HCT116 (cell line): Measurements from ENCODE around the gene GDF10. TPM values are rescaled to one million over a fixed set of nuclear protein-coding genes. Genes with fewer than 3 reads are reported as not detected.

Experiments
- ATAC-seq: fragments of 200-7000 bp; cut with Tn5 transposase; 2 replicates; pipeline ENCODE4 v1.9.1; 2020; ENCODE audit warnings: mild to moderate bottlenecking, moderate library complexity
- BruUV-seq: library from RNA; stranded (reverse); fragments of 400-500 nt; replicated peaks from 2 replicates; lab custom pipeline; 2021; lab: Mats Ljungman, UMichigan
- CTCF ChIA-PET: fragments of 300-600 bp; sonication (Branson Sonifier 250); formaldehyde crosslinking; loops from one replicate; lab custom pipeline; 2021; ENCODE audit warnings: antibody characterized with exemption; lab: Charles Lee
- POLR2A ChIA-PET: fragments of 300-600, 350-600 bp; sonication (Branson Sonifier 250); formaldehyde crosslinking; loops from one replicate; lab custom pipeline; 2021; ENCODE audit warnings: antibody characterized with exemption; lab: Charles Lee
- RAD21 ChIA-PET, 2 experiments: fragments of 300-600 bp; sonication (Branson Sonifier 250); formaldehyde crosslinking; loops; one replicate each; lab custom pipeline; 2023; ENCODE audit warnings: low total read pairs in 2 of 2; ENCODE audit not compliant: uncharacterized antibody in 2 of 2, unreplicated experiment in 2 of 2, low non-redundant PET in 1 of 2; lab: Charles Lee
- DNase-seq: peaks from one replicate; pipeline ENCODE4 v3.0.0-alpha.2; 2010; ENCODE audit warnings: low read depth, low spot score
- H2AFZ ChIP-seq: fragments of 200-600 bp; shearing (Covaris generic), sonication (generic); 2 replicates; pipeline ENCODE4 v1.6.1; 2017; ENCODE audit warnings: low read depth, mixed run types, mixed read lengths, antibody characterized with exemption, low read length; ENCODE audit not compliant: poor library complexity, severe bottlenecking
- H3K27ac ChIP-seq: 2 replicates; pipeline ENCODE4 v1.5.1; 2012; ENCODE audit warnings: low read depth, low read length
- H3K27me3 ChIP-seq: fragments of 200-600 bp; sonication (generic); 2 replicates; pipeline ENCODE4 v1.6.1; 2016; ENCODE audit warnings: mixed run types, low read length, mixed read lengths; ENCODE audit not compliant: insufficient read depth
- H3K36me3 ChIP-seq, 2 experiments: fragments of 200-500 bp in 1 of 2; fragments of 200-600 bp in 1 of 2; sonication (Bioruptor generic) in 1 of 2; sonication (generic) in 1 of 2; 2 replicates each; pipeline versions ENCODE4 v1.5.1 to v1.6.1; 2014 to 2016; ENCODE audit warnings: low read length in 2 of 2, inconsistent platforms in 1 of 2, mixed read lengths in 1 of 2, mixed run types in 1 of 2; ENCODE audit not compliant: insufficient read depth in 2 of 2, control insufficient read depth in 1 of 2
- H3K4me1 ChIP-seq, 2 experiments: fragments of 200-600 bp in 1 of 2; sonication (generic) in 1 of 2; 2 replicates each; pipeline versions ENCODE4 v1.5.1 to v1.6.1; 2012 to 2017; ENCODE audit warnings: low read length in 2 of 2, inconsistent platforms in 1 of 2, mild to moderate bottlenecking in 1 of 2, mixed read lengths in 1 of 2, mixed run types in 1 of 2, moderate library complexity in 1 of 2; ENCODE audit not compliant: insufficient read depth in 2 of 2, control insufficient read depth in 1 of 2
- H3K4me2 ChIP-seq: fragments of 200-600 bp; sonication (generic); 2 replicates; pipeline ENCODE4 v1.6.1; 2017; ENCODE audit warnings: mixed run types, low read length, mixed read lengths
- H3K4me3 ChIP-seq, 2 experiments: fragments of 200-600 bp in 1 of 2; sonication (generic) in 1 of 2; replicated peaks in 1 of 2; 2 replicates each; pipeline ENCODE4 v1.5.1; 2011 to 2016; ENCODE audit warnings: low read length in 2 of 2, control low read depth in 1 of 2, low read depth in 1 of 2, mild to moderate bottlenecking in 1 of 2, mixed read lengths in 1 of 2, mixed run types in 1 of 2
- H3K79me2 ChIP-seq: fragments of 200-600 bp; sonication (generic); 2 replicates; pipeline ENCODE4 v1.6.1; 2017; ENCODE audit warnings: mild to moderate bottlenecking, mixed run types, low read length, moderate library complexity, mixed read lengths; ENCODE audit not compliant: insufficient read depth
- H3K9ac ChIP-seq: fragments of 200-600 bp; sonication (generic); 2 replicates; pipeline ENCODE4 v1.6.1; 2016; ENCODE audit warnings: low read length, mixed read lengths
- H3K9me2 ChIP-seq: fragments of 200-600 bp; sonication (generic), shearing (Covaris generic); 2 replicates; pipeline ENCODE4 v1.6.1; 2017; ENCODE audit warnings: mixed run types, mild to moderate bottlenecking, moderate library complexity; ENCODE audit not compliant: insufficient read depth
- H3K9me3 ChIP-seq, 2 experiments: fragments of 200-500 bp in 1 of 2; fragments of 200-600 bp in 1 of 2; sonication (Bioruptor generic) in 1 of 2; sonication (generic) in 1 of 2; 2 replicates each; pipeline ENCODE4 v1.6.1; 2014 to 2017; ENCODE audit warnings: low read length in 2 of 2, mixed read lengths in 2 of 2, inconsistent platforms in 1 of 2, low read depth in 1 of 2, mild to moderate bottlenecking in 1 of 2, mixed run types in 1 of 2, moderate library complexity in 1 of 2; ENCODE audit not compliant: control insufficient read depth in 1 of 2, insufficient read depth in 1 of 2
- H4K20me1 ChIP-seq: fragments of 200-600 bp; sonication (generic), shearing (Covaris generic); 2 replicates; pipeline ENCODE4 v1.6.1; 2017; ENCODE audit warnings: mixed run types, mild to moderate bottlenecking, moderate library complexity; ENCODE audit not compliant: insufficient read depth
- CBX3 ChIP-seq: IDR thresholded peaks from 2 replicates; pipeline ENCODE4 v1.6.1; 2012; ENCODE audit warnings: low read depth
- EGR1 ChIP-seq: IDR thresholded peaks from 2 replicates; pipeline ENCODE4 v1.6.1; 2012; ENCODE audit warnings: low read depth
- ELF1 ChIP-seq: IDR thresholded peaks from 2 replicates; pipeline ENCODE4 v1.6.1; 2012; ENCODE audit warnings: low read depth, borderline replicate concordance
- EZH2phosphoT487 ChIP-seq: fragments of 200-600 bp; IDR thresholded peaks from 2 replicates; pipeline ENCODE4 v1.6.1; 2018; ENCODE audit warnings: antibody characterized with exemption, borderline replicate concordance
- JUND ChIP-seq: IDR thresholded peaks from 2 replicates; pipeline ENCODE4 v1.6.1; 2012
- RAD21 ChIP-seq: IDR thresholded peaks from 2 replicates; pipeline ENCODE4 v1.6.1; 2012; ENCODE audit warnings: low read depth, mild to moderate bottlenecking
- SIN3A ChIP-seq: IDR thresholded peaks from 2 replicates; pipeline ENCODE4 v1.6.1; 2012; ENCODE audit warnings: low read depth
- SP1 ChIP-seq: IDR thresholded peaks from 2 replicates; pipeline ENCODE4 v1.6.1; 2012; ENCODE audit warnings: low read depth
- SRF ChIP-seq: IDR thresholded peaks from 2 replicates; pipeline ENCODE4 v1.6.1; 2012; ENCODE audit warnings: low read depth
- ZFX ChIP-seq: fragments of 450-650 bp; IDR thresholded peaks from 2 replicates; pipeline ENCODE4 v1.6.1; 2017
- ZNF274 ChIP-seq: fragments of 200-500 bp; sonication (Bioruptor generic); IDR thresholded peaks from 2 replicates; pipeline ENCODE4 v1.6.1; 2014; ENCODE audit warnings: mild to moderate bottlenecking, low read depth, low read length, inconsistent platforms
- intact Hi-C: fragments of 100-400 bp; cut with micrococcal nuclease; formaldehyde crosslinking; loops from 2 replicates; pipeline ENCODE4 v1.10.0; 2022
- total RNA-seq: library from RNA; stranded (reverse); gene quantifications from one replicate; pipeline ENCODE4 v1.2.1, GENCODE V29; 2021; ENCODE audit not compliant: unreplicated experiment
- TF ChIP-seq, protein P1 (sequence below), 3 experiments: fragments of 200-600 bp in 1 of 3; sonication (generic) in 1 of 3; IDR thresholded peaks in 2 of 3; conservative IDR thresholded peaks in 1 of 3; 2 replicates each; pipeline ENCODE4 v1.5.1; 2012 to 2017; ENCODE audit warnings: low read depth in 2 of 3, low read length in 2 of 3, antibody characterized with exemption in 1 of 3, borderline replicate concordance in 1 of 3, control low read depth in 1 of 3, mild to moderate bottlenecking in 1 of 3, mixed read lengths in 1 of 3, mixed run types in 1 of 3, moderate library complexity in 1 of 3; ENCODE audit not compliant: insufficient read depth in 1 of 3
- TF ChIP-seq, protein P2 (sequence below): IDR thresholded peaks from 2 replicates; pipeline ENCODE4 v1.6.1; 2012; ENCODE audit warnings: low read depth

The GDF10 gene
- total RNA-seq, 1 experiment from 2014 or later = not detected

- Histone ChIP-seq H3K27ac (no peak overlapping the region), H3K9me2 (no peaks in the 10 kb centered on the region), H3K4me3 (no peak overlapping the region), H3K4me1 (no peaks in the 10 kb centered on the region), H3K36me3 (no peaks in the 10 kb centered on the region), H3K4me2 (no peak overlapping the region), H3K9ac (no peak overlapping the region), H3K79me2 (no peaks in the 10 kb centered on the region), H3K27me3 (peaks cover 4% of the 10 kb centered on the region; the same call in 1 of the 2 replicates), H3K9me3 (no peaks in the 10 kb centered on the region), H4K20me1 (no peaks in the 10 kb centered on the region), H2AFZ (no peak overlapping the region)
- BruUV-seq = no TSS peak
- ChIA-PET POLR2A (no interaction called here), CTCF (no interaction called here), RAD21 (no interaction called here)
- TF ChIP-seq RAD21 (no peak), SRF (no peak), ZNF274 (no peak), ELF1 (no peak), SIN3A (no peak), EZH2phosphoT487 (no peak), EGR1 (no peak), ZFX (no peak), CBX3 (no peak), JUND (no peak), SP1 (no peak)
- TF ChIP-seq, protein P1, sequence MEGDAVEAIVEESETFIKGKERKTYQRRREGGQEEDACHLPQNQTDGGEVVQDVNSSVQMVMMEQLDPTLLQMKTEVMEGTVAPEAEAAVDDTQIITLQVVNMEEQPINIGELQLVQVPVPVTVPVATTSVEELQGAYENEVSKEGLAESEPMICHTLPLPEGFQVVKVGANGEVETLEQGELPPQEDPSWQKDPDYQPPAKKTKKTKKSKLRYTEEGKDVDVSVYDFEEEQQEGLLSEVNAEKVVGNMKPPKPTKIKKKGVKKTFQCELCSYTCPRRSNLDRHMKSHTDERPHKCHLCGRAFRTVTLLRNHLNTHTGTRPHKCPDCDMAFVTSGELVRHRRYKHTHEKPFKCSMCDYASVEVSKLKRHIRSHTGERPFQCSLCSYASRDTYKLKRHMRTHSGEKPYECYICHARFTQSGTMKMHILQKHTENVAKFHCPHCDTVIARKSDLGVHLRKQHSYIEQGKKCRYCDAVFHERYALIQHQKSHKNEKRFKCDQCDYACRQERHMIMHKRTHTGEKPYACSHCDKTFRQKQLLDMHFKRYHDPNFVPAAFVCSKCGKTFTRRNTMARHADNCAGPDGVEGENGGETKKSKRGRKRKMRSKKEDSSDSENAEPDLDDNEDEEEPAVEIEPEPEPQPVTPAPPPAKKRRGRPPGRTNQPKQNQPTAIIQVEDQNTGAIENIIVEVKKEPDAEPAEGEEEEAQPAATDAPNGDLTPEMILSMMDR (IDR thresholded peaks at IDR 0.05 in 2 of 3, conservative IDR thresholded peaks at IDR 0.05 in 1 of 3; ENCODE audit: borderline replicate concordance in 1 of 3, insufficient read depth in 1 of 3, low read depth in 2 of 3, low read length in 2 of 3) = no peak
- TF ChIP-seq, protein P2, sequence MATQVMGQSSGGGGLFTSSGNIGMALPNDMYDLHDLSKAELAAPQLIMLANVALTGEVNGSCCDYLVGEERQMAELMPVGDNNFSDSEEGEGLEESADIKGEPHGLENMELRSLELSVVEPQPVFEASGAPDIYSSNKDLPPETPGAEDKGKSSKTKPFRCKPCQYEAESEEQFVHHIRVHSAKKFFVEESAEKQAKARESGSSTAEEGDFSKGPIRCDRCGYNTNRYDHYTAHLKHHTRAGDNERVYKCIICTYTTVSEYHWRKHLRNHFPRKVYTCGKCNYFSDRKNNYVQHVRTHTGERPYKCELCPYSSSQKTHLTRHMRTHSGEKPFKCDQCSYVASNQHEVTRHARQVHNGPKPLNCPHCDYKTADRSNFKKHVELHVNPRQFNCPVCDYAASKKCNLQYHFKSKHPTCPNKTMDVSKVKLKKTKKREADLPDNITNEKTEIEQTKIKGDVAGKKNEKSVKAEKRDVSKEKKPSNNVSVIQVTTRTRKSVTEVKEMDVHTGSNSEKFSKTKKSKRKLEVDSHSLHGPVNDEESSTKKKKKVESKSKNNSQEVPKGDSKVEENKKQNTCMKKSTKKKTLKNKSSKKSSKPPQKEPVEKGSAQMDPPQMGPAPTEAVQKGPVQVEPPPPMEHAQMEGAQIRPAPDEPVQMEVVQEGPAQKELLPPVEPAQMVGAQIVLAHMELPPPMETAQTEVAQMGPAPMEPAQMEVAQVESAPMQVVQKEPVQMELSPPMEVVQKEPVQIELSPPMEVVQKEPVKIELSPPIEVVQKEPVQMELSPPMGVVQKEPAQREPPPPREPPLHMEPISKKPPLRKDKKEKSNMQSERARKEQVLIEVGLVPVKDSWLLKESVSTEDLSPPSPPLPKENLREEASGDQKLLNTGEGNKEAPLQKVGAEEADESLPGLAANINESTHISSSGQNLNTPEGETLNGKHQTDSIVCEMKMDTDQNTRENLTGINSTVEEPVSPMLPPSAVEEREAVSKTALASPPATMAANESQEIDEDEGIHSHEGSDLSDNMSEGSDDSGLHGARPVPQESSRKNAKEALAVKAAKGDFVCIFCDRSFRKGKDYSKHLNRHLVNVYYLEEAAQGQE = no peak
- ATAC-seq (no peak), DNase-seq (no peak)
- intact Hi-C loops = no loop called here
These were observed 43.2 kb upstream of the GDF10 start for GRCh38 chr10:47256751-47257336.
